Inferior parietal cortex (tissue), 1 donor: Measurements from ENCODE around the gene VPS13D.

Experiments used
- DNase-seq: peaks from one replicate; pipeline ENCODE4 v3.0.0-alpha.2; 2016; ENCODE audit errors: extremely low spot score

VPS13D gene

GRCh38 chr1:12539705-12540579, 310.1 kb downstream of the VPS13D start:
- no peak for DNase-seq

- no peak for DNase-seq
These were observed 310.9 kb downstream of the VPS13D start for GRCh38 chr1:12540580-12541273.

- DNase-seq: no peak
These were observed 311.7 kb downstream of the VPS13D start for GRCh38 chr1:12541274-12542137.

- no peak for DNase-seq
These were observed 312.3 kb downstream of the VPS13D start for GRCh38 chr1:12542138-12542465.

- no peak for DNase-seq
These were observed 313.1 kb downstream of the VPS13D start for GRCh38 chr1:12542616-12543592.

- no peak for DNase-seq
These were observed 313.9 kb downstream of the VPS13D start for GRCh38 chr1:12543740-12544154.

GRCh38 chr1:12544357-12544756, 314.5 kb downstream of the VPS13D start:
- no peak for DNase-seq

- DNase-seq: no peak
These were observed 315.2 kb downstream of the VPS13D start for GRCh38 chr1:12544992-12545391.

GRCh38 chr1:12546771-12547585, 317.1 kb downstream of the VPS13D start:
- DNase-seq: no peak

GRCh38 chr1:12547586-12548225, 317.9 kb downstream of the VPS13D start:
- DNase-seq: no peak

GRCh38 chr1:12548279-12548972, 318.6 kb downstream of the VPS13D start:
- no peak for DNase-seq

- DNase-seq: no peak
These were observed 319.2 kb downstream of the VPS13D start for GRCh38 chr1:12548973-12549459.

GRCh38 chr1:12549460-12550349, 319.9 kb downstream of the VPS13D start:
- DNase-seq: no peak

GRCh38 chr1:12551584-12551983, 321.8 kb downstream of the VPS13D start:
- no peak for DNase-seq

- DNase-seq: no peak
These were observed 322.5 kb downstream of the VPS13D start for GRCh38 chr1:12552111-12552888.

- no peak for DNase-seq
These were observed 323.4 kb downstream of the VPS13D start for GRCh38 chr1:12552951-12553921.
